OCI-LY1 (cell line): ENCODE measurements around the gene HINT2.

ENCODE experiments used
- H2AFZ ChIP-seq: fragments of 200-600 bp; sonication (generic), shearing (Covaris generic); 2 replicates; pipeline ENCODE4 v1.6.0; 2014; ENCODE audit warnings: antibody characterized with exemption, mild to moderate bottlenecking, low read length
- H3F3A ChIP-seq: fragments of 200-600 bp; sonication (generic), shearing (Covaris generic); 2 replicates; pipeline ENCODE4 v1.6.0; 2014; ENCODE audit warnings: mild to moderate bottlenecking, antibody characterized with exemption, low read length, moderate library complexity; ENCODE audit not compliant: insufficient read depth
- H3K27ac ChIP-seq: fragments of 200-600 bp; sonication (generic); 2 replicates; pipeline ENCODE4 v1.5.1; 2014; ENCODE audit warnings: low read length, mixed run types, mild to moderate bottlenecking, low read depth; ENCODE audit not compliant: poor library complexity, severe bottlenecking
- H3K27me3 ChIP-seq: fragments of 200-600 bp; sonication (generic); 2 replicates; pipeline ENCODE4 v1.6.0; 2014; ENCODE audit warnings: antibody characterized with exemption, mild to moderate bottlenecking, low read length, moderate library complexity; ENCODE audit not compliant: insufficient read depth
- H3K36me3 ChIP-seq: fragments of 200-600 bp; sonication (generic); 2 replicates; pipeline ENCODE4 v1.6.1; 2014; ENCODE audit warnings: mild to moderate bottlenecking, antibody characterized with exemption, low read length, moderate library complexity, mixed read lengths; ENCODE audit not compliant: insufficient read depth
- H3K4me1 ChIP-seq: fragments of 200-600 bp; sonication (generic); 2 replicates; pipeline ENCODE4 v1.5.1; 2014; ENCODE audit warnings: mild to moderate bottlenecking, low read length, moderate library complexity; ENCODE audit not compliant: insufficient read depth, severe bottlenecking
- H3K4me2 ChIP-seq: fragments of 200-600 bp; sonication (generic), shearing (Covaris generic); 2 replicates; pipeline ENCODE4 v1.6.1; 2014; ENCODE audit warnings: low read length
- H3K4me3 ChIP-seq: fragments of 200-600 bp; sonication (generic); 2 replicates; pipeline ENCODE4 v1.5.1; 2014; ENCODE audit warnings: low read length, low read depth, mild to moderate bottlenecking, mixed read lengths; ENCODE audit not compliant: poor library complexity, severe bottlenecking
- H3K79me2 ChIP-seq: fragments of 200-600 bp; shearing (Covaris generic); 2 replicates; pipeline ENCODE4 v1.6.1; 2016; ENCODE audit warnings: mixed run types, low read length, mixed read lengths; ENCODE audit not compliant: insufficient read depth
- H3K9ac ChIP-seq: fragments of 200-600 bp; sonication (generic), shearing (Covaris generic); 2 replicates; pipeline ENCODE4 v1.6.1; 2014; ENCODE audit warnings: mild to moderate bottlenecking, low read length, mixed read lengths
- H3K9me2 ChIP-seq: fragments of 200-600 bp; sonication (generic), shearing (Covaris generic); 2 replicates; pipeline ENCODE4 v1.6.1; 2014; ENCODE audit warnings: low read depth, mild to moderate bottlenecking, low read length, mixed read lengths
- H3K9me3 ChIP-seq: fragments of 200-600 bp; shearing (Covaris generic); 2 replicates; pipeline ENCODE4 v1.6.1; 2014; ENCODE audit warnings: low read length, mixed read lengths
- H4K20me1 ChIP-seq: fragments of 200-600 bp; sonication (generic), shearing (Covaris generic); 2 replicates; pipeline ENCODE4 v1.6.0; 2016; ENCODE audit warnings: mild to moderate bottlenecking, low read length; ENCODE audit not compliant: insufficient read depth
- CTCF ChIP-seq: fragments of 200-600 bp; sonication (generic), shearing (Covaris generic); IDR thresholded peaks from 2 replicates; pipeline ENCODE4 v1.5.1; 2017; ENCODE audit warnings: mild to moderate bottlenecking, antibody characterized with exemption, low read length, moderate library complexity, mixed read lengths
- EZH2 ChIP-seq: fragments of 200-600 bp; sonication (generic), shearing (Covaris generic); IDR thresholded peaks from 2 replicates; pipeline ENCODE4 v1.8.0; 2017; ENCODE audit warnings: borderline replicate concordance, mixed run types, mild to moderate bottlenecking, antibody characterized with exemption, low read length, moderate library complexity, mixed read lengths

Gene HINT2

GRCh38 chr9:35790385-35791296, 24.2 kb downstream of the HINT2 start:
- H2AFZ ChIP-seq = no peak overlapping the region
- no peaks in the 10 kb centered on the region for H3F3A ChIP-seq
- no peak overlapping the region for H3K4me2 ChIP-seq

GRCh38 chr9:35790025-35790384, 24.8 kb downstream of the HINT2 start:
- Histone ChIP-seq H4K20me1 (no peaks in the 10 kb centered on the region), H3K36me3 (peaks cover 4% of the 10 kb centered on the region; the same call in 1 of the 2 replicates), H3K79me2 (no peaks in the 10 kb centered on the region), H3K4me1 (no peaks in the 10 kb centered on the region), H2AFZ (no peak overlapping the region), H3K9ac (no peak overlapping the region), H3K27me3 (no peaks in the 10 kb centered on the region), H3K9me3 (no peaks in the 10 kb centered on the region), H3K27ac (no peak overlapping the region), H3F3A (no peaks in the 10 kb centered on the region), H3K4me3 (no peak overlapping the region), H3K9me2 (no peaks in the 10 kb centered on the region), H3K4me2 (no peak overlapping the region)
- no peak for TF ChIP-seq EZH2
- TF ChIP-seq CTCF = no peak

More at GRCh38 chr9:35790385-35791296, 24.2 kb downstream of the HINT2 start:
- no peaks in the 10 kb centered on the region for H3K27me3 ChIP-seq
- H3K9me2 ChIP-seq = no peaks in the 10 kb centered on the region
- no peaks in the 10 kb centered on the region for H3K79me2 ChIP-seq
- H4K20me1 ChIP-seq = no peaks in the 10 kb centered on the region
- TF ChIP-seq CTCF = peak; percentile 91
- no peak for TF ChIP-seq EZH2
- H3K36me3 ChIP-seq = peaks cover 4% of the 10 kb centered on the region; the same call in 1 of the 2 replicates
- no peak overlapping the region for H3K27ac ChIP-seq
- no peaks in the 10 kb centered on the region for H3K4me1 ChIP-seq
- no peaks in the 10 kb centered on the region for H3K9me3 ChIP-seq
- no peak overlapping the region for H3K9ac ChIP-seq
- no peak overlapping the region for H3K4me3 ChIP-seq

GRCh38 chr9:35789541-35789940, 25.3 kb downstream of the HINT2 start:
- no peak overlapping the region for H2AFZ ChIP-seq
- no peak overlapping the region for H3K27ac ChIP-seq

More at GRCh38 chr9:35789541-35789940, 25.3 kb downstream of the HINT2 start:
- Histone ChIP-seq H3K4me2 (no peak overlapping the region), H3K27me3 (no peaks in the 10 kb centered on the region), H3K9me3 (no peaks in the 10 kb centered on the region), H3K79me2 (no peaks in the 10 kb centered on the region), H3K36me3 (peaks cover 4% of the 10 kb centered on the region; the same call in 1 of the 2 replicates), H3F3A (no peaks in the 10 kb centered on the region), H3K4me1 (no peaks in the 10 kb centered on the region), H3K9me2 (no peaks in the 10 kb centered on the region), H4K20me1 (no peaks in the 10 kb centered on the region), H3K4me3 (no peak overlapping the region), H3K9ac (no peak overlapping the region)
- TF ChIP-seq CTCF (no peak), EZH2 (no peak)
